Hepatocyte (in vitro differentiated cells): ENCODE results near the gene PRELID1.

Experiments
- EZH2 ChIP-seq: fragments of 200-600 bp; sonication (generic); IDR thresholded peaks from 2 replicates; pipeline ENCODE4 v1.6.1; 2016; ENCODE audit warnings: antibody characterized with exemption, mild to moderate bottlenecking, borderline replicate concordance
- TF ChIP-seq, protein P1 (sequence below): fragments of 200-600 bp; sonication (generic); IDR thresholded peaks from 2 replicates; pipeline ENCODE4 v1.5.1; 2016; ENCODE audit warnings: antibody characterized with exemption, mild to moderate bottlenecking; ENCODE audit not compliant: poor library complexity

DNA sequence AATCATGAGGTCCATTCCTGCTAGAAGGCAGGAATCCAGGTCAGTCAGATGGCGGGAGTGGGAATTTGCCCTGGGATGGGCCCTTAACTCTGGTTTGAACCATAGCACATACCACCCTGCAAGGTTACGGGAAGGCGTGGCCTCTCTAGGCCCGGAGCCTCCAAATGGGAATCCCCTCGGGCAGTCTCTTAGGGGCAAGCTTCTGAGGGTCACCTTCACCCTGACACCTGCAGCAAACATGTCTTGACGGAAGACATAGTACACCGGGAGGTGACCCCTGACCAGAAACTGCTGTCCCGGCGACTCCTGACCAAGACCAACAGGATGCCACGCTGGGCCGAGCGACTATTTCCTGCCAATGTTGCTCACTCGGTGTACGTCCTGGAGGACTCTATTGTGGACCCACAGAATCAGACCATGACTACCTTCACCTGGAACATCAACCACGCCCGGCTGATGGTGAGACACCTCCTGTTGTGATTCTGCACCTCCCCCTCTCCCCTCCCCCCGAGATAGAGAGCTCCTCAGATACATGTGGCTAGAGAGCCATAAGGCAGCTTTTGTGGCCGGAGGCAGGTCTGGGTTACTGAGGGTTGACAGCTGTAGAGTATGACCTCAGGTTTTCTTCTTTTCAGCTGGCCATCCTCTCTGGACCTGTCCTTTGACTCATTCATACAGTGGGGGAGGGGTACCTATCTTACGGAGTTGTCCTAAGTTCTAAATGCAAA is 957 bp downstream of the PRELID1 start:
- no peak for TF ChIP-seq EZH2
- TF ChIP-seq, protein P1, sequence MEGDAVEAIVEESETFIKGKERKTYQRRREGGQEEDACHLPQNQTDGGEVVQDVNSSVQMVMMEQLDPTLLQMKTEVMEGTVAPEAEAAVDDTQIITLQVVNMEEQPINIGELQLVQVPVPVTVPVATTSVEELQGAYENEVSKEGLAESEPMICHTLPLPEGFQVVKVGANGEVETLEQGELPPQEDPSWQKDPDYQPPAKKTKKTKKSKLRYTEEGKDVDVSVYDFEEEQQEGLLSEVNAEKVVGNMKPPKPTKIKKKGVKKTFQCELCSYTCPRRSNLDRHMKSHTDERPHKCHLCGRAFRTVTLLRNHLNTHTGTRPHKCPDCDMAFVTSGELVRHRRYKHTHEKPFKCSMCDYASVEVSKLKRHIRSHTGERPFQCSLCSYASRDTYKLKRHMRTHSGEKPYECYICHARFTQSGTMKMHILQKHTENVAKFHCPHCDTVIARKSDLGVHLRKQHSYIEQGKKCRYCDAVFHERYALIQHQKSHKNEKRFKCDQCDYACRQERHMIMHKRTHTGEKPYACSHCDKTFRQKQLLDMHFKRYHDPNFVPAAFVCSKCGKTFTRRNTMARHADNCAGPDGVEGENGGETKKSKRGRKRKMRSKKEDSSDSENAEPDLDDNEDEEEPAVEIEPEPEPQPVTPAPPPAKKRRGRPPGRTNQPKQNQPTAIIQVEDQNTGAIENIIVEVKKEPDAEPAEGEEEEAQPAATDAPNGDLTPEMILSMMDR = no peak
